NCI-H526 treated with DMSO at 0.1 percent for 48 hours (cell line): ENCODE measurements around the gene NAA40.

Experiments
- DNase-seq: peaks from one replicate; lab custom pipeline; 2025; lab: John Stamatoyannopoulos, UW

The NAA40 gene

GRCh38 chr11:63986932-63987513, 48.2 kb downstream of the NAA40 start:
- no peak for DNase-seq

GRCh38 chr11:63991558-63991957, 52.8 kb downstream of the NAA40 start:
- DNase-seq = no peak

- no peak for DNase-seq
These were observed 54.3 kb downstream of the NAA40 start for GRCh38 chr11:63993100-63993499.

- DNase-seq = no peak
These were observed 55.2 kb downstream of the NAA40 start for GRCh38 chr11:63993993-63994392.

- DNase-seq = no peak
These were observed 57.7 kb downstream of the NAA40 start for GRCh38 chr11:63996512-63996911.

GRCh38 chr11:63997104-63997700, 58.4 kb downstream of the NAA40 start:
- no peak for DNase-seq

- no peak for DNase-seq
These were observed 59.1 kb downstream of the NAA40 start for GRCh38 chr11:63997801-63998337.

- no peak for DNase-seq
These were observed 60.0 kb downstream of the NAA40 start for GRCh38 chr11:63998558-63999348.

GRCh38 chr11:63999349-64000025, 60.7 kb downstream of the NAA40 start:
- DNase-seq = peak; percentile 78

- no peak for DNase-seq
These were observed 61.4 kb downstream of the NAA40 start for GRCh38 chr11:64000026-64000739.

- no peak for DNase-seq
These were observed 62.1 kb downstream of the NAA40 start for GRCh38 chr11:64000740-64001483.

- no peak for DNase-seq
These were observed 63.0 kb downstream of the NAA40 start for GRCh38 chr11:64001484-64002420.

- no peak for DNase-seq
These were observed 65.2 kb downstream of the NAA40 start for GRCh38 chr11:64003807-64004589.

GRCh38 chr11:64004590-64004984, 65.8 kb downstream of the NAA40 start:
- no peak for DNase-seq

- DNase-seq = no peak
These were observed 66.9 kb downstream of the NAA40 start for GRCh38 chr11:64005691-64006090.

GRCh38 chr11:64006398-64006797, 67.6 kb downstream of the NAA40 start:
- DNase-seq = no peak
